Measurements from ENCODE around the gene LRRC39.

DNA sequence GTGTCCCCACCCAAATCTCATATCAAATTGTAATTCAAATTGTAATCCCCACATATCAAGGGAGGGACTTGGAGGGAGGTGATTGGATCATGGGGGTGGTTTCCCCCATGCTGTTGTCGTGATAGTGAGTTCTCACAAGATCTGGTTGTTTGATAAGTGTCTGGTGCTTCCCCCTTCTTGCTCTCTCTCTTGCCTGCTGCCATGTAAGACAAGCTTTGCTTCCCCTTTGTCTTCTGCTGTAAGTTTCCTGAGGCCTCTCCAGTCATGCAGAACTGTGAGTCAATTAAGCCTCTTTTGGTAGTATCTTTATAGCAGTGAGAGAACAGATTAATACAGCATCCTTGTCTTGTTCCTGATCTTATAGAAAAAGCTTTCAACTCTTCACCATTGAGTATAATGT is 6.5 kb upstream of the LRRC39 start:
- TF ChIP-seq EZH2 (IDR thresholded peaks at IDR 0.05; ENCODE audit: borderline replicate concordance, low read depth, low read length, poor library complexity, severe bottlenecking) (no peak), CTCF (conservative IDR thresholded peaks at IDR 0.05; ENCODE audit: low read depth, low read length) (no peak)
